Right renal pelvis (tissue), 4 donors: ENCODE measurements around the gene IL32. TPM values are rescaled to one million over a fixed set of nuclear protein-coding genes. Genes with fewer than 3 reads are reported as not detected.

Experiments used
- DNase-seq, 4 donors: peaks; one replicate each; pipeline ENCODE4 v3.0.0-alpha.2; 2013; ENCODE audit warnings: low read depth in 4 of 4, low spot score in 3 of 4, missing footprints in 1 of 4
- polyA plus RNA-seq, 4 donors: library from polyadenylated mRNA; unstranded; fragments of 120-200 nt; gene quantifications; one replicate each; pipeline ENCODE4 v1.2.1, GENCODE V29; 2013; ENCODE audit not compliant: insufficient read length in 4 of 4

Gene IL32
- 10 to 100 TPM; 29.9 to 47.1 (median 33.9) TPM for polyA plus RNA-seq

GRCh38 chr16:3065069-3065741, at the start of gene IL32:
Gene IL32 (plus strand): TSS chr16:3065640. CDS start chr16:3065812, 172 bp downstream.
- DNase-seq, result no peak

- no peak for DNase-seq
Measured at GRCh38 chr16:3015865-3016521, 49.4 kb upstream of the IL32 start.

- DNase-seq, result no peak
Measured at GRCh38 chr16:3017344-3017743, 48.1 kb upstream of the IL32 start.

- DNase-seq, result no peak
Measured at GRCh38 chr16:3017794-3018506, 47.5 kb upstream of the IL32 start, which contains the start of gene CLDN6. Gene CLDN6 (minus strand): TSS chr16:3018183. CDS start chr16:3016021, 2,162 bp downstream.

- no peak for DNase-seq
Measured at GRCh38 chr16:3019594-3020246, 45.7 kb upstream of the IL32 start.

GRCh38 chr16:3020247-3020603, 45.2 kb upstream of the IL32 start, which contains the start of gene TNFRSF12A:
Gene TNFRSF12A (plus strand): TSS chr16:3020368. CDS start chr16:3020398, 30 bp downstream.
- DNase-seq, result no peak

GRCh38 chr16:3020604-3021448, 44.6 kb upstream of the IL32 start:
- DNase-seq, result no peak

GRCh38 chr16:3021449-3022207, 43.8 kb upstream of the IL32 start:
- no peak for DNase-seq

- peak in 1 of 4 donors; percentile 69 for DNase-seq
Measured at GRCh38 chr16:3022208-3022683, 43.2 kb upstream of the IL32 start.

GRCh38 chr16:3022684-3023414, 42.6 kb upstream of the IL32 start:
- no peak for DNase-seq

GRCh38 chr16:3023415-3023668, 42.1 kb upstream of the IL32 start:
- DNase-seq, result no peak

- DNase-seq, result peak; percentile 93 to 96 (median 94)
Measured at GRCh38 chr16:3023669-3024478, 41.6 kb upstream of the IL32 start, which contains the start of the genes HCFC1R1 and THOC6. Gene HCFC1R1 (minus strand): TSS chr16:3023942. CDS start chr16:3023941, 1 bp downstream. Gene THOC6 (plus strand): TSS chr16:3024035. CDS start chr16:3024327, 292 bp downstream.

GRCh38 chr16:3025032-3026002, 40.1 kb upstream of the IL32 start:
- DNase-seq, result no peak

GRCh38 chr16:3026003-3026378, 39.4 kb upstream of the IL32 start:
- no peak for DNase-seq

GRCh38 chr16:3026609-3027488, 38.6 kb upstream of the IL32 start:
- DNase-seq, result no peak

GRCh38 chr16:3027489-3027795, 38.0 kb upstream of the IL32 start:
- DNase-seq, result no peak
